Loucy (cell line): Measurements from ENCODE around the gene SPDYA.

Experiments used
- EZH2phosphoT487 ChIP-seq: fragments of 200-600 bp; IDR thresholded peaks from 2 replicates; pipeline ENCODE4 v1.6.1; 2018; ENCODE audit warnings: antibody characterized with exemption, mild to moderate bottlenecking, moderate library complexity, borderline replicate concordance
- TF ChIP-seq, protein P1 (sequence below): fragments of 200-600 bp; sonication (generic); conservative IDR thresholded peaks from 2 replicates; pipeline ENCODE4 v1.5.1; 2014; ENCODE audit warnings: mild to moderate bottlenecking, antibody characterized with exemption, low read length

GRCh38 chr2:28768952-28769351 is 41.7 kb upstream of the SPDYA start:
- TF ChIP-seq, protein P1, sequence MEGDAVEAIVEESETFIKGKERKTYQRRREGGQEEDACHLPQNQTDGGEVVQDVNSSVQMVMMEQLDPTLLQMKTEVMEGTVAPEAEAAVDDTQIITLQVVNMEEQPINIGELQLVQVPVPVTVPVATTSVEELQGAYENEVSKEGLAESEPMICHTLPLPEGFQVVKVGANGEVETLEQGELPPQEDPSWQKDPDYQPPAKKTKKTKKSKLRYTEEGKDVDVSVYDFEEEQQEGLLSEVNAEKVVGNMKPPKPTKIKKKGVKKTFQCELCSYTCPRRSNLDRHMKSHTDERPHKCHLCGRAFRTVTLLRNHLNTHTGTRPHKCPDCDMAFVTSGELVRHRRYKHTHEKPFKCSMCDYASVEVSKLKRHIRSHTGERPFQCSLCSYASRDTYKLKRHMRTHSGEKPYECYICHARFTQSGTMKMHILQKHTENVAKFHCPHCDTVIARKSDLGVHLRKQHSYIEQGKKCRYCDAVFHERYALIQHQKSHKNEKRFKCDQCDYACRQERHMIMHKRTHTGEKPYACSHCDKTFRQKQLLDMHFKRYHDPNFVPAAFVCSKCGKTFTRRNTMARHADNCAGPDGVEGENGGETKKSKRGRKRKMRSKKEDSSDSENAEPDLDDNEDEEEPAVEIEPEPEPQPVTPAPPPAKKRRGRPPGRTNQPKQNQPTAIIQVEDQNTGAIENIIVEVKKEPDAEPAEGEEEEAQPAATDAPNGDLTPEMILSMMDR, result no peak
- no peak for TF ChIP-seq EZH2phosphoT487
